Left ventricle myocardium superior (tissue), 1 donor: ENCODE measurements around the gene CHRDL2. TPM values are rescaled to one million over a fixed set of nuclear protein-coding genes. Genes with fewer than 3 reads are reported as not detected.
A peak's percentile ranks its signal among the peaks of the same experiment; 100 is the strongest.
"Not testable (repeated sequence)": the region's sequence is repeated elsewhere in the genome, so short reads cannot be mapped to it uniquely, and the experiment has no call there.

Experiments used
- ATAC-seq: fragments of 200-7000 bp; cut with Tn5 transposase; one replicate; pipeline ENCODE4 v1.9.1; 2020; ENCODE audit warnings: mild to moderate bottlenecking, moderate library complexity
- DNase-seq: peaks from one replicate; pipeline ENCODE4 v3.0.0-alpha.2; 2020
- intact Hi-C: fragments of 100-400 bp; cut with micrococcal nuclease; formaldehyde crosslinking; loops from one replicate; pipeline ENCODE4 v1.11.0; 2022
- long read RNA-seq: library from polyadenylated mRNA; unstranded; transcript quantifications from one replicate; pipeline ENCODE4 v2.0.0, GENCODE V29; 2021
- total RNA-seq: library from RNA; stranded (reverse); fragmentation: NEBNext Ultra II Directional; extraction: Animal tissue kit (Norgen Biotek cat#: 25700); gene quantifications from one replicate; pipeline ENCODE4 v1.2.1, GENCODE V29; 2021
- donor health status: DM: no; HTN: yes; CAD: no; lungs with severe emphysema.

The CHRDL2 gene, protein sequence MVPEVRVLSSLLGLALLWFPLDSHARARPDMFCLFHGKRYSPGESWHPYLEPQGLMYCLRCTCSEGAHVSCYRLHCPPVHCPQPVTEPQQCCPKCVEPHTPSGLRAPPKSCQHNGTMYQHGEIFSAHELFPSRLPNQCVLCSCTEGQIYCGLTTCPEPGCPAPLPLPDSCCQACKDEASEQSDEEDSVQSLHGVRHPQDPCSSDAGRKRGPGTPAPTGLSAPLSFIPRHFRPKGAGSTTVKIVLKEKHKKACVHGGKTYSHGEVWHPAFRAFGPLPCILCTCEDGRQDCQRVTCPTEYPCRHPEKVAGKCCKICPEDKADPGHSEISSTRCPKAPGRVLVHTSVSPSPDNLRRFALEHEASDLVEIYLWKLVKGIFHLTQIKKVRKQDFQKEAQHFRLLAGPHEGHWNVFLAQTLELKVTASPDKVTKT
- total RNA-seq: 3.9 TPM
- long read RNA-seq, partial matches to known transcripts: 3 of 9 reads
- long read RNA-seq, other reads (novel, unspliced or antisense): 2 of 9 reads

DNA sequence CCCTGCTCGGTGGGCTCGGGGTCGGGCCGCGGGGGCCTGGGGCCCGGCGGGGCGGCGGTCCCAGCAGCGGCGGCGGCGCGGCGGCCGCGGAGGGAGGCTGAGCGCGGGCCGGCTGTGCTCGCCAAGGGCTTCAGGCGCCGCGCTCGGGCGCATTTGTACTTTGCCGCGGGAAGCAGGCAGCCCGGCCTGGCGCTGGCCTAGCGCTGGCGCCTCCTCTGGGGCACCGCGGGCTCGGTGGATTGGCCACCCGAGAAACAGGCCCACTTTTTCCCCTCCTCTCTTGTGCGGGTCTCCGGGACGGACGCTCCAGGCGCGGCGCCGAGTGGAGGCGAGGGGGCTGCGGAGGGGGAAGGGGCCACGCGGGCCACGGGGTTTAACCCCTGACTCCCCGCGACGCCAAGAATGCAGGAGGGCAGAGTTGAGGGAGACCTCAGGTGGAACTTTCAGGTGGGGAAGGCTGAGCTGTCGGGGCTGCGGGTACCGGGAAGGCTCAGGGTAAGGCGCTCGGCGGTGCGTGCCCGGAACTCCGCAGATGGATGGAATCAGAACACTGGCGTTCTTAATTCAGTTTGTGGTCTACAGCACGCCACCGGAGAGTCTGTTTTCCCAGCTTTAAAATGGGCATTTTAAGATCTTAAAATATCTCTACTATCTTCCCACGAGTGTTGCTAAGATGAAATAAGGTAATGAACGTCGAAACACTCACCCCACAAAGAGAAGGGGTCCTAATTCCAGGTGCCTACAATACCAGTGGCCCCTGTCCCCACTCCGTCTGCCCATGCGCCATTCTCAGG, at the start of gene CHRDL2:
Gene CHRDL2 (minus strand): TSS at position 126 of the 794 bp plus-strand sequence. CDS start 538 bp downstream, outside the sequence.
- ATAC-seq: peak; percentile 62
- intact Hi-C loops: no loop called here
- DNase-seq: peak; percentile 73

DNA sequence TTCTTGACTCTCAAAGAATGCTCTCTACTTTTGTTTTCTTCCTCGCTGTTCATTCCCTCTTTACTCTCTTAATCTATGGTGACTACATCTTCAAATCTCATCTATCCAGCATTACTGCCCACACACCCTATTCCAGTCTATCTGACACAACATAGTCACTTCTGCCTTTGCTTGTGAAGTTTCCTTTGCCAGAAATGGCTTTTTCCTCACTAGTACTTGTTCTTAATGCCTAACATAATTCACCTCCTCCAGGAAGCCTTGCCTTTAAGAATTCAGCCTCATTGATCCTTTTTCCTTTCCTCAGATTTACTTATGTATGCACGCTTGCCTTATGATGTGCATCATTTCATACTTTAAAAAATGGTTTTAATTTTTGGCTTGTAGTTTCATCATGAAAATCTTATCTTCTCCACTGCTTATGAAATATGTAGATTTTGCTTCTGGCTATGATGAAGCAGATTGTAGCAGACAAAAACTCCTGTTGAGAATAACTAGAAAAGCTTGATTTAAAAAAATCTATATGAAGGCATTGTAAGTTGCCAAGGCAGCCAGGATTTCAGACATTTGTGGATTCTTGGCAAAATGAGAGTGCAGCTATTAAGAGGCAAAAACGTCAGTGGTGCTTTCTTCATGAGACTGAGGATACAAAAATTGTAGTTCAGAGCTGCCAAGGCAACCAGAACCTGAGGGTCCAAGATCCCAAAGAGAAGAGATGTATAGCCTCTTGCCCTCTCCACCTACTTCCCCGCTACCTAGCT, 49.2 kb upstream of the CHRDL2 start:
- intact Hi-C loops: no loop called here
- DNase-seq (no peak), ATAC-seq (no peak)

DNA sequence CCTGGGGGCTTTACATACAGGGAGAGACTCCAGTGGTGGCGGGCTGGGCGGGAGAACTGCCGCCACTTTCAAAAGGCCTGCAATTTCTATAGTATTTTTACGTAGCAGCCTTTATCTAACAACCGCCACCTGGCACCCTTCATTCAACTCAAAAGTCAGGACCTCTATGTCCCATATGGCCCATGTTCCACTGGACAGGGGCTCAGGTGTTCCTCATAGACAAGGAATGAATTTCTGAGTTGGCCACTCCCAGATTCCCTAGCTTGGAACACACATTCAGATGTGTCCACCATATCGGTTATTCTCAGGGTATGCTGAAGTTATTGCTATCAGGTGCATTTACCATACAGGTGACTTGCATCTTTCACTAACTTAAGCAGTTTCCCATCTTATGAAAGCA, 47.4 kb upstream of the CHRDL2 start:
- ATAC-seq: no peak
- intact Hi-C loops: no loop called here

DNA sequence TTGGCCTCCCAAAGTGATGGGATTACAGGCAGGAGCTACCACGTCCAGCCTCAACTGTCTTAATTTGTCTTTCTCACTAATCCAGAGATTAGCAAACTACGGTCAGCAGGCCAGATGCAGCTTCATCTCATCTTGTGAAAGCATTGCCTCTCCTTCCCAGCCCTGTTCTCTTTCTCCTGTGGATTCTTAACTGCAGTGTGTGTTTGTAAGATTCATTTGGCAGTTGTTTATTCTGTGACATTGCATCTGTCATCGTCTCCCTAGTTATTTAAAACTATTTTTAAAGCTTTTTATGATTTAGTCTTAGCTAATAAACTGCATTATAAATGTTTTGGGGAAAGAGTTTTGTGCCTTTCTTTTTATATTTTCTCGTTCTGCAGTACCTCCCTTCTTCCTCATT, 46.7 kb upstream of the CHRDL2 start:
- intact Hi-C loops: no loop called here
- ATAC-seq: no peak
- DNase-seq: no peak

More for the DNA sequence above, 47.4 kb upstream of the CHRDL2 start:
- DNase-seq: no peak

DNA sequence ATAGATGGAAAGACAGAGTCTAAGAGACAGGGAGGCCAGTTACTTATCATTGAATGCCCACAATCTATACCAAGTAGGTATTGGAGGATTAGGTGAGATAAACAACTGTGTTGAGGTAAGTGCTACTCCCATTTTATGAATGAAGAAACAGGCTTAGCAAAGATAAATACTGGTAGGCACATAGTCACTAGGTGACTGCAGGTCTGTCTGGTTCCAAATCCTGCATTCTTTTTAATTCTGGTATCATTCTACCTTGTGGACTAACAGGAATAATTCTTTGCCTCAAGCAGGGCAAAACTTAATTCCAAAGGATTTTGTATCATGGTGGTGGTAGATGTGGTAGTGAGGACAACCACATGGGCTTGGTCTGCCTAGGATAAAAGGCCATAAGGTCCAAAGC, 45.8 kb upstream of the CHRDL2 start:
- ATAC-seq: no peak
- intact Hi-C loops: no loop called here
- no peak for DNase-seq

DNA sequence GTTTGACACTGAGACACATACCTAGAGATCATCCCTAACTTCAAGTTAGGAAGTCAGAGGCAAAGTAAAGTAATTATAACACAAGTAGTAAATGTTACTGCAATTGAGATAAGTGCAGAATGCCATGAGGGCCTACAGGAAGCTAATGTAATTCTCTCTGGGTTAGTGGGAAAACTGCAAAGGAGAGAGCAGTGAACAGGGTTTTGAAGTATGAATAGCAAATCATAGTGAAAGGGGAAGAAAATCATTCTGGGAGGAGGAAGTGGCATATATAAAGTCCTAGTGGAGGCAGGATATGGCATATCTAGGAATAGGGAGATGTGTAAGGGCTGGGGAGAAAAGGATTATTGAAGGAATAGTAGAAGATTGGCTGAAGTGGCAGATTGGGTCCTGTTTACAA, 45.3 kb upstream of the CHRDL2 start:
- ATAC-seq (no peak), DNase-seq (no peak)
- intact Hi-C loops: no loop called here

DNA sequence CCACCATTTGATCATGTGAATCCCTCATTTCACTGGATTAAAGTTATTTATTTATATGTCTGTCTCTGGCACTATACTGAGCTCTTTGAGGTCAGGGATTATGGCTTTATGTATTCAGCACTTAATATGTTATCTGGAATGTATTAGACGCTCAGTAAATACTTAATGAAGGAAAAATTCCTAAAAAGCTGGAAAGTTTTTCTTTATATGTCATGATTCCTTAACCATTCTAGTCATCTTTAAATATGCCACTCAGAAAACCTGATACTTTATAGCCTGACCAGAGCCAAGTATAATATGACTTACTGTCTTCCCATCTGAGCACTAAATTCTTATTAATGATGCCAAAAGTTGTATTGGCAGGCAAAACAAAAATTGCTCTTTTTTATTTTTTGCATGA, 44.5 kb upstream of the CHRDL2 start:
- intact Hi-C loops: no loop called here
- ATAC-seq: no peak
- no peak for DNase-seq

DNA sequence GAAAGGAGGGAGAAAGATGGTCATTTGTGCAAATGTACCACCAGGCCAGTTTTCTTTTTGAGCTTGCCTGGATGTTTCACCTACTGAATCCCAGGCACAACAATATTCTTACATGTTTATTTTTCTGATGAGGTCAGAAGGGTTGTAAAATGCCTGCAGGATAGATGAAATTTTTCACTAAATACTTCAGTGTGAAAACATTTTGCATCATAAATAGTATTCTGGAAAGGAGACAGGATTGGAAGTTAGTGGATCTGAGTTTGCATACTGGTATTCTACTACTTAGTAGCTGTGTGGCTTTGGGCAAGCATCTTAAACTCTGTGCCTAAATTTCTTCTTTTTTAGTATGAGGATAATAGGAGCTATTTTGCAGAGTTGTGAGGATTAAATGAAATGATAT, 42.2 kb upstream of the CHRDL2 start:
- intact Hi-C loops: no loop called here
- DNase-seq (no peak), ATAC-seq (no peak)

DNA sequence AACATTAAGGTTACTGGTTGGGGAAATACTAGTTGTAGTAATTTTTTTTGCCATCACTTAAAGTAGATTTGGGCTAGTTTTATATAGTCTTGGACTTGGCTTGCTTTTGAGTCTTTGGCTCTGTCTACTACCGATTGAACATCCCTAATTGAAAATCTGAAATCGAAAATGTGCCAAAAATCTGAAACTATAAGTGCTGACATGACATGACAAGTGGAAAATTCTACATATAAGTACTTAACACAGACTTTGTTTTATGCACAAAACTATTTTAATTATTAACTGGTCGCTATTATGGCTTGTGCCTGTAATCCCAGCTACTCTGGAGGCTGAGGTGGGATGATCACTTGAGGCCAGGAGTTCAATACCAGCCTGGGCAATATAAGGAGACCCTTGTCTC, 39.9 kb upstream of the CHRDL2 start:
- DNase-seq (no peak), ATAC-seq (no peak)
- intact Hi-C loops: no loop called here

DNA sequence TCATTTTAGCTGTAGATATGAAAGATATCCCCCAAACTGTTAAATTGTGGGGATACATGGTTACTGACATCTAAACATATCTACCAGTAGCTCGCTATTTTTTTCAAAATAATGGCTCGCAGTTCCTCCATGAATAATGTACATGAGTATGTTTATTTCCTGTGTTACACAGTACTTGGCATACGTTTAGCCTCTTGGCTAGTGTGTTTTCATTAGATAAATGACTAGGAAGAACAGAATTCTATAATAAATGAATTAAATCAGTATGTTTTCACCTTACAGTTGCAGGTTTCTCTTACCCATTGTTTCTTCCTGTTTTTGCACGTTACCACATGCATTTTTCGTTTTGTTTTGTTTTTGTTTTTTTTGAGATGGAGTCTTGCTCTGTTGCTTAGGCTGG, 39.2 kb upstream of the CHRDL2 start:
- DNase-seq (no peak), ATAC-seq (no peak)
- intact Hi-C loops: no loop called here

DNA sequence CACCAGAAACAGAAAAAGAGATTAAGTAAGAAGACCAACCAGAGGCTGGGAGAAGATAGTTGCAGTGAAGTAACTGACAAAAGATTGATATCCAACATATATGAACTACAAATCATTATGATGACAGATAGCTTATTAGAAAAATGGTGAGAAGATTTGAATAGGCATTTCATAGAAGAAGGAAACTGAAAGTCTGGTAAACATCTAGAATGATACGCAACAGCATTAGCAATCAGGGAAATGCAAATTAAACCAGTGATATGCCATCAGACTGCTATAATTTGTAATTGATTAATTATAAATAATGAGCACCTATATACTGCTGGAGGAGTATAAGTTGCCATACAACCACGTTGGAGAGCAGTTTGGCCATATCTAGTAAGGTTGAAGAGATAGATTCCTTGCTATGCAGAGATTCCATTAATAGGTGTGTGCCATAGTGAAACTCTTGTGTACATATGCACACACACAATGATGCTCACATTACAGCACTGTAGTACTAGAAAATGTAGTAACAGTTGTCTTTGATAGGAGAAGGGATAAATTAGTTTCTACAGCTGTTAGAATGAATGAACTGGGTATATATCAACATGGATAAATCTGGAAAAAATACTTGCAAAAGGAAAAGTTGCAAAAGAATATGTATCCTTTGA, 38.0 kb upstream of the CHRDL2 start:
- ATAC-seq (no peak), DNase-seq (no peak)
- intact Hi-C loops: no loop called here

DNA sequence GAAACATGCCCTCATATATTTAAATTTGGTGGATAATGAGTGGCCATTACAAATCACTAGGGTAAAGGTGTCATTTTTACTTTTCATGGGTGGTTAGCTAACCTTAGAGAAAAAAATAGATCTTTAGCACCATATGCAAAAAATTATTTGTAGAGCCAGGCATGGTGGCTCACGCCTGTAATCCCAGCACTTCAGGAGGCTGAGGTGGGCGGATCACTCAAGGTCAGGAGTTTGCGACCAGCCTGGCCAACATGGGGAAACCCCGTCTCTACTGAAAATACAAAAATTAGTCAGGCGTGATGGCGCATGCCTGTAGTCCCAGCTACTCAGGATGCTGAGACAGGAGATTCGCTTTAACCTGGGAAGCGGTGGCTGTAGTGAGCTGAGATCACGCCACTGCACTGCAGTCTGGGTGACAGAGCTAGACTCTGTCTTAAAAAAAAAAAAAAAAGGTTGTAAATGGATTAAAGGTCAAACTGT, 37.0 kb upstream of the CHRDL2 start:
- ATAC-seq, DNase-seq, intact Hi-C loops: not testable (repeated sequence)

DNA sequence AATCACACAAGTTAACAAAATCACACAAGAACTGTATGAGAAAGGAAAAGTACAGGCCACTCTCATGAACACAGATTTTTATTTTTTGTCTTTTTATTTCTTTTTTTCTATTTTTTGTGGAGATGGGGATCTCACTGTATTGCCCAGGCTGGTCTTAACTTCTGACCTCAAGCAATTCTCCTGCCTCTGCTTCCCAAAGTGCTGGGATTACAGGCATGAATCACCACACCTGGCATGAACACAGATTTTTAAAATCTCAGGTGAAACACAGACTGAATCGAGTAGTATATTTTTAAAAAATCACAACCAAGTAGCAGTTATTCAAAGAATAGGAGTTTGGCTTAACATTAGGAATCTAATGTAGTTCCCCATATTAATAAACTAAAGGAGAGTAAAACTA, 35.7 kb upstream of the CHRDL2 start:
- intact Hi-C loops: no loop called here
- DNase-seq: no peak
- ATAC-seq: no peak

DNA sequence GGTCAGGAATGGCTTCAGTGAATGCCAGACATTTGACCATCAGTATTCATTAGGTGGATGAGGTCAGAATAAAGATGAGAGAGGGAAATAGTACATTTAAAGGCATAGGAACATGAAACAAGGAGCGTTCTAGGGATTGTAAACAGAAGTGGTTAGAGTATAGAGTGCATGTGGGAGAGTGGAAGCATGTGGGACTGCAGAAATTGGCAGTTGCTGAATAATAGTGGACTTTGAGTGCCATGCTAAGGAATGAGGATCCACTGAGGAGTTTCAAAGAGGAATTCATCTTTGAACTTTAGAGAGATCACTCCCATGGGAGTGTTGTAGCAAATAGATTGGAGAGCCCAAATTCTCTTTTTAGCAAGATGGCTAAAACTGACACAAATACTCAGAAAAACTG, 25.3 kb upstream of the CHRDL2 start:
- ATAC-seq (no peak), DNase-seq (no peak)
- intact Hi-C loops: no loop called here

DNA sequence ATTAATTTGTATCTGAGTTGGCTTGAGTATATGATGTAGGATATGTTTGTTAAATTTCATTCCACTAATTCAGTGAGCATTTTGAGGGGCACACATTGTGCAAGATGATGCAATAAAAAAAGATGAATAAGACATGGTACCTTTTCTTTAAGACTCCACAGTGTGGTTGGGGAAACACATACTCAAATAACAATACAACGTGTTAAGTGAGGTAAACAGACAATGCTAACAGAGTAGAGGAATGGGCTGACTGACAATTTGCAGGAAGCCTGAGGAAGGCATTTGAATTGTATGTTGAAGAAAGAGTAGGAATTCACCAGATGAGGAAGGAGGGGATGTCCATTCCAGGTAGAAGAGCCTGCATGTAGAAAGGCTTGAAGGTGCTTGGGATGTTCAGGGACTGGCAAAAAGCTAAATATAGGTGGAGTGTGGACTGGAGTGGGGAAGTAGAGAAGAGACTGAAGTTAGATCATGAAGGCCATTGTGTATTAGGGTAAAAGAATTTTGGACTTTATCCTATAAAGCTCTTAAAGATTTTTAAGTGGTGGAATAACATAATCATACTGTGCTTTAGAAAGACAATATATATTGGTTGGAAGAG, 24.3 kb upstream of the CHRDL2 start:
- peak; percentile 37 for ATAC-seq
- no peak for DNase-seq
- intact Hi-C loops: no loop called here

DNA sequence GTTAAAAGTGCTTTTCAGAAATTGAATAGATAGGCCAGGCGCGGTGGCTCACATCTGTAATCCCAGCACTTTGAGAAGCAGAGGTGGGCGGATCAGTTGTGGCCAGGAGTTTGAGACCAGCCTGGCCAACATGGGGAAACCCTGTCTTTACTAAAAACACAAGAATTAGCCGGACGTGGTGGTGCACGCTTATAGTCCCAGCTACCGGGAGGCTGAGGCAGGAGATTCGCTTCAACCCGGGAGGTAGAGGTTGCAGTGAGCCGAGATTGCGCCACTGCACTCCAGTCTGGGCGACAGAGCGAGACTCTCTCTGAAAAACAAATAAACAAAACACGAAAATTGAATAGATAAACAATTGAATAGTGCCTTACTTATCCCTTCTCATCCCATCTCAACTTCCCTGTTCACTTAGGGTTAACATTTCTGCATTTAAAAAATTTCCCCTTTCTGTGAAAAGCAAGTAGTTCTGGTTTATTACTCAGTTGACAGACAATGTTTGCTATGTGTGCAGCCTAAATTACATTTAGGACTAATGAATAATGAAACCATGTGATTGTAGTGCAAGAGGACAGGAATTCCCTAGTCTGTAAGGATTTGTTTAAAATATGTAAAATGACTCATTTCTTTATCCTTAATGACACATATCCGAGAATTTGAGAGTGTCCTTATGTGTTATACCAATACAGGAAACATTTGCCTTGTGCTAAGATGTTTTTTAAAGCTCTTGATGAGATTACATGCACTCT, 23.5 kb upstream of the CHRDL2 start:
- intact Hi-C loops: no loop called here
- DNase-seq (no peak), ATAC-seq (no peak)

DNA sequence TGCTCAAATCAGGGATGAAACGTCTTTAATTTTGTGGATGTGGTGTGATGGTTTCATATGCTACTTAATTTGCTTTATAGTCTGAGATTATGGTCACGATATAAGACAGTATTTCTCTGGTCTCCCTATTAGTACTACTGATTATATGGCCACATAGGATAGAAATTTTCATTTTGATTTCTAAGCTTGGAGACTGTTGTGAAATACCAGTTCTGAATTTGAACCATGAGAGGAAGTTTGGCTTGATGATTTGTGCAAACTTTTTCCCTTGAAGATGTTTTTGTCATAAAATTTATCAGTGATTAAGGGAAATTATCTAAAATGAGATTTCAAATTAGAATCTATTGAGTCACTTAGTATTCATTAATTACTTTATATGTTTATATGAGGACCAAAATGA, 20.1 kb upstream of the CHRDL2 start:
- intact Hi-C loops: no loop called here
- no peak for DNase-seq
- no peak for ATAC-seq

DNA sequence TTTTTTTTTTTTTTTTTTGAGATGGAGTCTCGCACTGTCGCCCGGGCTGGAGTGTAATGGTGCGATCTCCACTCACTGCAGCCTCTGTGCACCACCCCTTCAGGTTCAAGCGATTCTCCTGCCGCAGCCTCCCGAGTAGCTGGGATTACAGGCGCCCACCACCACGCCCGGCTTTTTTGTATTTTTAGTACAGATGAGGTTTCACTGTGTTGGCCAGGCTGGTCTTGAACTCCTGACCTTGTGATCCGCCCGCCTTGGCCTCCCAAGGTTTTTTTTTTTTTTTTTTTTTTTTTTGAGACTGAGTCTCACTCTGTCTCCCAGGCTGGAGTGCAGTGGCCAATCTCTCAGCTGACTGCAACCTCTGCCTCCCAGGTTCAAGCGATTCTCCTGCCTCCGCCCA, 19.4 kb upstream of the CHRDL2 start:
- ATAC-seq, DNase-seq, intact Hi-C loops: not testable (repeated sequence)
